ENCODE results near the gene ITM2A. TPM values are rescaled to one million over a fixed set of nuclear protein-coding genes. Genes with fewer than 3 reads are reported as not detected.
A peak's percentile ranks its signal among the peaks of the same experiment; 100 is the strongest.

Gene ITM2A
- total and polyA plus RNA-seq, 8 donors = 2.1 to 14.2 (median 6.7) TPM

DNA sequence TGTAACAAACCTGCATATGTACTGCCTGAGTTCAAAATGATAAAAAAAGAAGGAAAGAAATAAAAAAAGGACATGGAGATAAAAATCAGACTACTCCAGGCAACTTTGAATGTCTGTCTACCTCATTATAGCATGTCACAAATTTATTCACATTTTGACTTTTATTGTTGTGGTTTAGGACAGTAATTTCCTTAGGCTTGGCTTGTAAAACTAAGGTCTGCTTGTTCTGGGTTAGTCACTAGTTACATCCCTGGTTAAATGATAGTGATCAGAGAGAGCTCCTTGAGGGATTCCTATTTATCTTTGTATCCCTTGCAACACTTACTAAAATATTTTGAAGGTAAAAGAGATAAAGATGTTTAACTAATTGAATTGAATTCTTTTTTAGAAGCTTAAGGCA is 42.5 kb upstream of the ITM2A start:
- H3K9me3 ChIP-seq = no peaks in the 10 kb centered on the region
- FAIRE-seq (peak; percentile 5), DNase-seq (no peak), ATAC-seq (no peak)
- intact Hi-C loops (cut with DNase I) = no loop called here
- no peak for TF ChIP-seq CTCF (IDR thresholded peaks at IDR 0.05)
- no peak overlapping the region for H3K4me3 ChIP-seq
- peaks cover 0 to 9% (median 3%) of the 10 kb centered on the region in 4 donors for H3K27me3 ChIP-seq
- no peaks in the 10 kb centered on the region for H3K4me1 ChIP-seq
- no peak overlapping the region for H3K27ac ChIP-seq
- H3K36me3 ChIP-seq = no peaks in the 10 kb centered on the region

DNA sequence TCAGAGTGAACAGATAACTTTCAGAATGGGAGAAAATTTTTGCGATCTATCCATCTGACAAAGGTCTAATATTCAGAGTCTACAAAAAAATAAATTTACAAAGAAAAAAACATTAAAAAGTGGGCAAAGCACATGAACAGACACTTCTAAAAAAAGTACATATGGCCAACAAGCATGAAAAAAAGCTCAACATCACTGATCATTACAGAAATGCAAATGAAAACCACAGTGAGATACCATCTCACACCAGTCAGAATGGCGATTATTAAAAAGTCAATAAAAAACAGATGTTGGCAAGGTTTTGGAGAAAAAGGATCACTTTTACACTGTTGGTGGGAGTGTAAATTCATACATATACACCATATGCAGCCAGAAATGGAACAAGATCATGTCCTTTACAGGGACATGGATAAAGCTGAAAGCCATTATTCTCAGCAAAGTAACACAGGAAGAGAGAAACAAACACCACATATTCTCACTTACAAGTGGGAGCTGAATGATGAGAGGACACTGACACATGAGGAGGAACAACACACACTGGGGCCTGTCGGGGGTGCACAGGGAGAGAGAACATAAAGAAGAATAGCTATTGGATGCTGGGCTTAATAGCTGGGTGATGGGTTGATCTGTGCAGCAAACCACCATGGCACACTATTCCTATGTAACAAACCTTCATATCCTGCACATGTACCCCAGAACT is 41.6 kb upstream of the ITM2A start:
- ATAC-seq = no peak

DNA sequence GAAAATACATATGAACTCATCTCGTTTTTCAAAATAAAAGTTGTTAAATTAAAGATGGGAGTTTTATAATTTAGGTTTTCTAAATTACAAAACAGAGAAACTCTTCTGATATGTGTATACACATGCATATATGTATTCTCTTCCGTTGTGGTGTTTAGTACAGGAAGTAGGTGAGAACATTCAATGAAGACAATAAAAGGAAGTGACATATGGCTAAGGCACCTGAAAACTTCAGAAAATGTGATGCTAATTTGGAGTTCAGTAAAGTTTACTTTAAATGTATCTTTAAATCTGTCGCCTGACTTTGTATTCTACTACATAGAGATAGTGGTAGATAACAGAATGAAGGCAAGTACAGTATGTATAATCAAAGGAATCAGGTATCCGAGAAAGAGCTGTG is 33.5 kb upstream of the ITM2A start:
- no peaks in the 10 kb centered on the region for H3K9me3 ChIP-seq
- 56% methylated on average over 4 of the region's 4 CpGs for WGBS, 2 donors
- intact Hi-C loops (cut with DNase I) = no loop called here
- no peaks in the 10 kb centered on the region for H3K4me1 ChIP-seq
- no peaks in the 10 kb centered on the region for H3K36me3 ChIP-seq
- FAIRE-seq (peak; percentile 68), DNase-seq (no peak), ATAC-seq (no peak)
- no peak for TF ChIP-seq CTCF (IDR thresholded peaks at IDR 0.05)
- H3K27me3 ChIP-seq = peaks cover 0 to 19% (median 0%) of the 10 kb centered on the region in 4 donors
- no peak overlapping the region for H3K27ac ChIP-seq
- H3K4me3 ChIP-seq = no peak overlapping the region

More for the DNA sequence above, 41.6 kb upstream of the ITM2A start:
- Histone ChIP-seq H3K9me3 (no peaks in the 10 kb centered on the region), H3K27ac (no peak overlapping the region), H3K27me3 (peaks cover 0 to 7% (median 3%) of the 10 kb centered on the region in 4 donors), H3K4me1 (no peaks in the 10 kb centered on the region), H3K36me3 (no peaks in the 10 kb centered on the region), H3K4me3 (no peak overlapping the region)
- 50 to 58% methylated on average over 3 of the region's 3 CpGs for WGBS, 2 donors
- intact Hi-C loops (cut with DNase I) = no loop called here
- FAIRE-seq (peak; percentile 34), DNase-seq (no peak)
- TF ChIP-seq CTCF (IDR thresholded peaks at IDR 0.05) = no peak

- peaks cover 0 to 5% (median 0%) of the 10 kb centered on the region in 4 donors for H3K27me3 ChIP-seq
- ATAC-seq (no peak), DNase-seq (no peak), FAIRE-seq (peak; percentile 90)
- no peaks in the 10 kb centered on the region for H3K9me3 ChIP-seq
- no peak for TF ChIP-seq CTCF (IDR thresholded peaks at IDR 0.05)
- H3K36me3 ChIP-seq = no peaks in the 10 kb centered on the region
- no peak overlapping the region for H3K4me3 ChIP-seq
- no peaks in the 10 kb centered on the region for H3K4me1 ChIP-seq
- no peak overlapping the region for H3K27ac ChIP-seq
- WGBS, 2 donors = 11 to 14% methylated on average over 2 of the region's 2 CpGs
- intact Hi-C loops (cut with DNase I) = no loop called here
Observed at GRCh38 chrX:79375340-79375739, 8.2 kb upstream of the ITM2A start.

DNA sequence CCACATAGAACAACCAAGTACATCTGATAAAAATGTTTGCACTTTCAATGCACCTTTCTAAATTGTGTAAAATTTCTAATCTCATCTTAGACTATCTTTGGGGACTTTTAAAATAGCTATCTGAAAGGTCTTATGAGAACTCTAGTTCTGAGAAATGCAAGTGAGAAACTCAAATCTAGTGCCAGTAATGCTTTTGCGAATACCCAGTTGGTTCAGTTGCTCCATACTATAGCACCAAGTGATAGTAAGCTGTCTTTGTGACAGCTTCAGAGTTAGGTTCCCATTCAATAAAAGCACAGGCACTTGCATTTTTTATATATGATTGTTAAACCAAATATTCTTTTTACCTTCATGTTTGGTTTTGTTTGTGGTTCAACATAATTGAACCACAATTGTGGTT is 4.5 kb upstream of the ITM2A start:
- no peaks in the 10 kb centered on the region for H3K9me3 ChIP-seq
- ATAC-seq (no peak), DNase-seq (no peak), FAIRE-seq (no peak)
- H3K36me3 ChIP-seq = no peaks in the 10 kb centered on the region
- no peak for TF ChIP-seq CTCF (IDR thresholded peaks at IDR 0.05)
- 73 to 88% methylated on average over 1 of the region's 1 CpG for WGBS, 2 donors
- no peak overlapping the region for H3K27ac ChIP-seq
- H3K4me1 ChIP-seq = no peaks in the 10 kb centered on the region
- H3K4me3 ChIP-seq = no peak overlapping the region
- intact Hi-C loops (cut with DNase I) = no loop called here
- peaks cover 0 to 5% (median 0%) of the 10 kb centered on the region in 4 donors for H3K27me3 ChIP-seq
